Jurkat, Clone E6-1 (cell line): ENCODE results near the gene DYNC1I1.

Experiments
- DNase-seq: peaks from one replicate; pipeline ENCODE4 v3.0.0-alpha.2; 2011; ENCODE audit warnings: low read depth, low spot score
- H3K4me3 ChIP-seq: 2 replicates; pipeline ENCODE4 v1.5.1; 2011; ENCODE audit warnings: mild to moderate bottlenecking, low read length, control low read depth, moderate library complexity

Gene DYNC1I1

DNA sequence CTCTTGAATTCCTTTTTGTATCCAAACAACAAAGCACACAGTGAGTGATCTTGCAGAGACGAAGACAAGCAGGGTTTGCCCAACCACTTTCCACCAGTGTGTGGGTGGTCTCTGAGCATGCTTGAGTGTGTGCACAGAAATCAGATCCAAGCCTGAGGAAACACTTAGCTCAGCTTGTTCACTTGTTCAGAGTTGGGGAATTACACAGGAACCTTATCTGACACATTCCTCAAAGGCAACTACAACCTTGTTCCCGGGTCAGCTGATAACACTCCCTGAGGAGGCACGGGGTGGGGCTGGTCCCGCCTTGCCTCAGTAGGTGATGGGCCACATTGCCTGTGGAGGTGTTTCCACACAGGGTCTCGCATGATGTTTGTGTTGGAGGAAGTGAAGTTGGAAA lies 216.9 kb downstream of the DYNC1I1 start:
- DNase-seq, result no peak
- H3K4me3 ChIP-seq, result no peak overlapping the region

DNA sequence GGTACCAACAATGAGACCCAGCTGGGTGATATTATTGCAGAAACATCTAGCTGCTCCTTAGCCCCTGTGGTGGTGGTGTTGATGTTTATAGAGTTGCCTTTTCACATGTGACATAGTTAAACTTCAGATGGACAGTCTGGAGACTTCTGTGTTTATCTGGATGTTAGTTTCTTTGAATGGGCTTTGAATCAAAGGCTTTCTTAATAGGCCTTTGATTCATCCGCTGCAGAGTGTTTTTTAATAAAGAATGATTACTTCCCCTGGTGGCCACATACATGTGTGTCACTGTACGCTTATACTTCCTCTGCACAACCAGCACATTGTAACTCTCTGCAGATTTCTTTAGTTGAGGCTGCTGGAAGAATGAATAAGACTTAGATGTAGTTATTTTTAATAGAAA lies 221.0 kb downstream of the DYNC1I1 start:
- no peak overlapping the region for H3K4me3 ChIP-seq
- DNase-seq, result peak; percentile 16

GRCh38 chr7:95996174-95996573 lies 223.8 kb downstream of the DYNC1I1 start:
- no peak overlapping the region for H3K4me3 ChIP-seq
- peak; percentile 69 for DNase-seq

DNA sequence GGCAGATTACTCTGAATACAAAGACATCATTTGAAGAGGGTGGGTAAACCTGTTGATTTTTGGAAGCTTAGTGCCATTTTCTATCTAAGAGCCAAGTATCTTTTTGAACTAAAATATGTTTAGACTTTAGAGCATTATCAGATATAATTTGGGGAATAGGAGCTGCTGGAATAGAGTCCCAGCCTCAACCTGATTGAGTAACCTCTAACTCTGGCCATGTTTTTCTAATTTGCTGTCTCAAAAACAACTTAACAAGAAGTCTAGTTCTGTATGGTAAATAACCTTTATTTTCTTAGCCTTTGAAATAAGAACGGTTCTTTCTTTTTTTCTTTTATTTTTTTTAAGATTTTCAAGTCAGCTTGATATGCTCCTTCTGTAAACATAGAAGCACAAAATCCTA lies 224.5 kb downstream of the DYNC1I1 start:
- H3K4me3 ChIP-seq, result no peak overlapping the region

GRCh38 chr7:95997632-95998031 lies 225.3 kb downstream of the DYNC1I1 start:
- DNase-seq, result no peak

More for the DNA sequence above, 224.5 kb downstream of the DYNC1I1 start:
- no peak for DNase-seq

DNA sequence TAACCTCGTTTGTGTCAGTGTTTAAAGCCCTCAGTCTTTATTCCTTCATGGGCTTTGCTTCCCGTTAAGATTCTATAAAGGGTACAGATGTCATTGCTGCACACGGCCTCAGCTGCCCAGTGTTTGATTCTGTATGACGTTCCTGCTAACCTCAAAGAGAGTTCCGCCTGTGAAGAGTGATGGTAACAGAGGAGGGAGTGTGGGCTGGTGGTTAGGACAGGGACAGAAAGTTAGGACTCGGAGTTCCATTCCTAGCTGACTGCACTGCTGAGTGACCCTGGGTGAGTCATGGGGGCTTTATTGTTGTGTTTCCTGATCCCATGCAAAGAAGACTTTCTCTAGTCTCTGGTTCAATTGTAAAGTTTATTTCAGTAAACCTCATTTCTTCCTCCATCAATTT lies 227.1 kb downstream of the DYNC1I1 start:
- H3K4me3 ChIP-seq, result no peak overlapping the region
- no peak for DNase-seq

More at GRCh38 chr7:95997632-95998031, 225.3 kb downstream of the DYNC1I1 start:
- no peak overlapping the region for H3K4me3 ChIP-seq

GRCh38 chr7:96004578-96004977 lies 232.2 kb downstream of the DYNC1I1 start:
- no peak for DNase-seq
- H3K4me3 ChIP-seq, result no peak overlapping the region

DNA sequence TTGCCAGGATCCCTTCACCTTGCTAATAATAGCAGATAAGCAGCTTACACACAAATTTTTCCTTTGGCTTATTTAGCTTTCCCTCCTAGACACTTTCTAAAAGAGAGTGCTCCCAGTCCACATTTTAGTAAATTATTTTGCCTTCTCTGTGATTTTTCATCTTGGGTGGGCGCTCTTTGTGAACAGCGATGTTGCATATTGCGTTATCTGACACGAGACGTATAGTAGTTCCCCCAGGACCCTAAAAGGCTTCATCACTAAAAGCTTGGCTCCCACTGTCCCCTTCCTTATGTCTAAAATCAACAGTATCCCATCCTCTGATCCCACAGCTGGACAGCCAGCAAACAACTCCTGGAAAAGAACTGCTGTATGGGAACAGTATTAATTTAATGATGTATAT lies 232.9 kb downstream of the DYNC1I1 start:
- no peak for DNase-seq
- no peak overlapping the region for H3K4me3 ChIP-seq

DNA sequence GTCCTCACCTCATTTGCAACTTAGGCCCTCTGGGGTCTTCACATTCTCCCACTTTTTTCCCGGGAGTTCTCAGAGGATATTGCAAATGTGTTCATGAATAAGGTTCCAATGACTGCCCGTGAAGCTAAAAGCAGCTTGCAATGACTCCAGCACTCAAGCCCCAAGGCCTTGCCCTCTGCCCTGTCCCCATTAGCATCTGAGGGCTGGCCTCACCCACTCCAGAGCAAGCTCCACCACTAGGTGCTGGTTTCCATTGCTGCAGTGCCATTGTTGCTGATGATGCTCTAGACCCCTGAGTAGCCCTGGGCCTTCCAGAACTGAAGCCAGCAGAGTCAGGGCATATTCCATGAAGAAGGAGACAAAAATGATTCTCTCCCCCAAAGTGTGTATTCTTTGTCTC lies 236.8 kb downstream of the DYNC1I1 start:
- H3K4me3 ChIP-seq, result no peak overlapping the region
- DNase-seq, result no peak

DNA sequence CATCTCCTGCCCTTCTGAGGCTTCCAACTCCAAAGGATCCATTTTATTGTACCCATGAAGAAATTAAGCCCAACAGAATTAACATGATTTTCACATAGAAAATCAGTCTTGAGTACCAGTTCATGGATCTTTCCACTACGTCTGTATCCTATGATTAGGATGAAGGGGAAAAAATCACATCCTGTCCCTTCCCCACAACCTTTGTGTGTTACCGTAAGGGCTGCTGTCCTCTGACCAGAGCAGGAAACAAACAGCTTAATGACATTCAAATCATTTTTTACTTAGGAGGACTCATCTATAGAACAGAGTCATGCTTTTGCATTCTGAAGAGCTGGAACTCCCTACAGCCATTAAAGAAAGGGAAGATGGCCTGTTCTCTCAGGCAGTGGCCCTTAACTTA lies 241.5 kb downstream of the DYNC1I1 start:
- DNase-seq, result no peak
- no peak overlapping the region for H3K4me3 ChIP-seq

- no peak overlapping the region for H3K4me3 ChIP-seq
- DNase-seq, result no peak
Measured at GRCh38 chr7:96014617-96015016, 242.3 kb downstream of the DYNC1I1 start.

DNA sequence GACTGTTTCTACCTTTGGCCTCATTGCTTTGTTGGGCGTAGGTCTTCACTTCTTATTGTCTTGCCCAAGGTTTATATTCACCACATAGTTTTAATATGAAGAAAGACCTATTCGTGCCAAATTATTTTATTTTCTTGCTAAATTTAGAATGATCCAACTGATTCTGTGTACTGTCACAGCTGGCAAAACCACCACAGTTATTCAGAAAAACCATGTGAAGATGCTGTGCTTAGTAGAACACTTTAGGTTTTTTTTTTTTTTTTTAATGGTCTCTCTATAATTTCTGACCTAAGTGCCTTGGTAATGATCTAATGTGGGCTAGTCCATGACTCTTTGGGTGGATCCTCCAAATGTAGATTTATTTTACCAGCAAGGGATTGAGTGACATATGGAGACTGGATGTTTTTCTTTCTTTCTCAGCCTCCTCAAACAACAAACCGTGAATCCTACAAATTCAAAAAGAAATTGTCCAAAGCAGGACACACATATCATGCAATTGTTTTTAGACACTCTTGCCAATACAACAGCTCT lies 243.8 kb downstream of the DYNC1I1 start:
- DNase-seq, result no peak
- no peak overlapping the region for H3K4me3 ChIP-seq

GRCh38 chr7:96016735-96017134 lies 244.4 kb downstream of the DYNC1I1 start:
- peak; percentile 35 for DNase-seq

GRCh38 chr7:96017877-96018276 lies 245.5 kb downstream of the DYNC1I1 start:
- H3K4me3 ChIP-seq, result no peak overlapping the region
- no peak for DNase-seq

More at GRCh38 chr7:96016735-96017134, 244.4 kb downstream of the DYNC1I1 start:
- H3K4me3 ChIP-seq, result no peak overlapping the region

- DNase-seq, result no peak
- no peak overlapping the region for H3K4me3 ChIP-seq
Measured at GRCh38 chr7:96021568-96021967, 249.2 kb downstream of the DYNC1I1 start.

GRCh38 chr7:96023387-96023786 lies 251.0 kb downstream of the DYNC1I1 start:
- DNase-seq, result no peak
- H3K4me3 ChIP-seq, result no peak overlapping the region

GRCh38 chr7:96026010-96026409 lies 253.7 kb downstream of the DYNC1I1 start:
- no peak for DNase-seq
- H3K4me3 ChIP-seq, result no peak overlapping the region

DNA sequence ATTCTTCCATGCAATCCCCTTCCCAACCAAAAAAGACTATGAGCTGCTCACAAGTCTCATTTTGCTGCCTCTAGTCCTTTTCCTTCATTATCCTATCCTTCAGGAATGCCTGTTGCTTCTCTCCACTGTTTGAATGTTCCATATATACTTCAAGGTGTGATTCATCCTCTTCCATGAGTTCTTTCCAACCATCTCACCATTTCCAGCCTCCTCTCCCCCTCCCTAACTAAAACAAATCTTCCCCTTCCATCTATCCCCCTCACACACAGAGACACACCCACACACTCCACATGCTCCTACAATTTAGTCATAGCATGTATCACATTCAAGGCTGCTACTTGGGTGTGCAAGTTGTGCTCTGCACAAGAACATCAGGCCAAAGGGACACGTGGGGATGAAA lies 254.3 kb downstream of the DYNC1I1 start:
- no peak overlapping the region for H3K4me3 ChIP-seq
- DNase-seq, result no peak

DNA sequence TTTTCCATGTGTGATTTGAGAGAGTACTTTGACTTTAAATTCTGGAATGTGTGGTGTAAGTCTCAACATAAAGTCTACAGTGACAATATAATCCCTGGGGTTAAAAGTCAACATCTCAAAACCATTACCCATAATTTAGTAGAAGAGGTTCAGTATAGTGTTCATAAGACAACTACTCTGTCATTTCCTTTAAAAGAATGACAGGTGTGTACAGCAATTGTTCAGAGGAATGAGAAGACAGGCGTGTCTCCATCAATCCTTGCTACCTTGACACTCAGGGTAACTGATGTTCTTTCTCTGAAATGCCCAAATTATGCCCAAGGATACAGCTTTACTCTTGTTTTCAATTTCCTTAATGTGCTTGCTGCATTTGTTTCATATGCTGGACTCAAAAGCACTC lies 256.4 kb downstream of the DYNC1I1 start:
- DNase-seq, result no peak
- no peak overlapping the region for H3K4me3 ChIP-seq

DNA sequence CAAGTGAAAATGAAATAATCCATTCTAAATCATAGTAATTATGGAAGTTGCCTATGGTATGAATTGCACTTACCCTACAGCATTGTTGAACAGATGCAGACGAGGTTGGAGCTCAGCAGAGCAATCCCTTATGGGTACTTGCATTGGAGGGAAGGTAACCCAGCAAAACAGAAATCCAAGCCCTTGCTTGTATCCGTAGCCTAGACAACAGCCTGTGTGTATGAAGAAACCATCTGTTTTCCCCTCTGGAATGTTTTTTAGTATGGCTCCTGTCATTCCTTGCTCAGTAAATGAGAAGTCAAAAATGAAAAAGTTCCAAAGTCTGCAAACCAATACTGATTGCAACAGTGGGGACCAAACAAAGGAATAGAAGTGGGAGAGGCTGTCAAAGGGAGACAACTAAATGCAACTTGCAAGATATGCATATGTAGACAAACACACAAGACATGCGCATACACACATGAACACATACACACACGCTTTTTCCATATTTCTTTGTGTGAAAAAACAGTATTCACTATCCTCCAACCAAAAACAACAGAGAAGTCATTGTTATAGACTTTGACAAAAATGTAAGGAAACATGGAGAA lies 260.8 kb downstream of the DYNC1I1 start:
- no peak for DNase-seq
- H3K4me3 ChIP-seq, result no peak overlapping the region

- DNase-seq, result no peak
Measured at GRCh38 chr7:96034940-96035727, 262.8 kb downstream of the DYNC1I1 start.

More at GRCh38 chr7:96034940-96035727, 262.8 kb downstream of the DYNC1I1 start:
- H3K4me3 ChIP-seq, result no peak overlapping the region
